ENCODE measurements around the gene SUPT5H.

SUPT5H gene

GRCh38 chr19:39409208-39410016, 36.0 kb upstream of the SUPT5H start:
- peak; percentile 75 for DNase-seq (ENCODE audit: low spot score)

- no peak for DNase-seq (ENCODE audit: low spot score)
Observed at GRCh38 chr19:39410017-39410830, 35.2 kb upstream of the SUPT5H start.

DNA sequence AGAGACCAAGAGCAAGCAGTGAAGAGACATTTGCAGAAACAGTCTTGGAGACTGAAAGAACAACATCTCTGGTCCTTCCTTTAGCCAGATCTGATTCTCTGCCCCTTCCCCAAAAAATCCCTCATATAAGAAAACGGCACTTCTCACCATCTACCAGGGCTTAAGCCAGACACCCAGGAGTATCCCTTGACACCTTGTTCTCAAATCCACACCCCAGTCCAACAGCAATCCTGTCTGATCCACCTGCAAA, 34.6 kb upstream of the SUPT5H start:
- DNase-seq (ENCODE audit: low spot score), result no peak

DNA sequence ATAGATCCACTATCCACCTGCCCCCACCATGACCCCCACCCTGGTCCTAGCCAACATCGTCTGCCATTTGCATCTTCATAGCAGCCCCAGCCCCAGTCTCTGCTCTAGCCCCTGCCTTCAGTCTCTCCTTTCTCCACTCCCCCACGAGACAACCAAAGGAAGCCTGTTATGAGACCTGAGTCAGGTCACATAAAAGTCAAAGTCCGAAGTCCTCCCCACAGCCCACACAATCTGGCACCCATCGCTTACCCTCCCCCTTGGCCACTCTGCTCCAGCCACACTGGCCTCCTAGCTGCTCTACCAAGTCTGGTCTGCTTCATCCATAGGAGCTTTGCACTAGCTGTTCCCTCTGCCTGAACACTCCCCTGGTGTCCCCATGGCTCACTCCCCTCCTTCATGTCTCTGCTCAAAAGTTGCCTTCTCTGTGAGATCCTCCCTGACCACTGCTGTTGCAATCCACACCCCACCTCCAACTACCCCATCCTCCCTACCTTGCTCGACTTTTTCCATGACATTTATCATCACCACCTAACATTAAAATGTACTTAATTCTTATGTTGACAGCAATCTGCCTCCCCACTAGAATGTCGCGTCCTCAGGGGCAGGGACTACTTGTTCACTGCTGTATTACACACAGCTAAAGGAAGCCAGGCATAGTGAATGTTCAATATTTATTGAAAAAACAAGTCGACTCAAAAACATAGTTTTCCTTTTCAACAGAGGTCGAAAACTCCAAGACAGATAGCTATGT, 34.1 kb upstream of the SUPT5H start:
- no peak for DNase-seq (ENCODE audit: low spot score)

DNA sequence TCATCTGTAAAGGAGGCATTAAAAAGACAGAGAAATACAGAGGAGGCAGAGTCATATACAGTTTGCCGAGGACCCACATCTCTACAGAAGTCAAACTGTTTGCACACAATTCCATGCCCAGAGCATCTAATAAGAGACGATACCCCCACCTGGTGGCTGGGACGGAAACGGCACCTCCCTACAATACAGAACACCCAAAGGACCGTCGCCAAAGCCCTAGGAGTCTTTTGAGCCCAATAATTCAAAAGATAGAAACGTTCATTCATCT, 33.6 kb upstream of the SUPT5H start:
- DNase-seq (ENCODE audit: low spot score), result peak; percentile 93

GRCh38 chr19:39412100-39412866, 33.1 kb upstream of the SUPT5H start, which contains the start of gene PLEKHG2:
TSS of gene PLEKHG2 (plus strand) at chr19:39412669. CDS start at chr19:39414087, 1,418 bp downstream.
- peak; percentile 100 for DNase-seq (ENCODE audit: low spot score)

DNA sequence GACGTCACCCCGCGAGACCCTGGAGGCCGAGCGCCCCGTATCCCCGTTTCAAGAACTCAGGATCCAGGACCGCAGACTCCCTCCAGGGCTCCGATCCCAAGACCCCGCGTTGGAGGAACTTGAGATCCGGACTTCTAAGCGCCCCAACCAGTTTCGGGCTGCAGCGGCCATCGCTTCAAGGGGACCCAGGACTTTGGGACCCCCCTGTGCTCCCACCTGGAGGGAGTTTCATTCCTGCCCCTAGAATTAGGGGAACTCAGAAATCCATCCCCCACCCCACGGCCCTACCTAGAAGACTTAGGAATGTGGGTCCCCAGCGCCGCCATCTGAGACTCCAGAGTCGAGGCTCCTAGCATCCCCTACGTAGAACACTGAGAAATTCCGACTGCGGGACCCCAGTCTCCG, 32.5 kb upstream of the SUPT5H start:
- DNase-seq (ENCODE audit: low spot score), result no peak

DNA sequence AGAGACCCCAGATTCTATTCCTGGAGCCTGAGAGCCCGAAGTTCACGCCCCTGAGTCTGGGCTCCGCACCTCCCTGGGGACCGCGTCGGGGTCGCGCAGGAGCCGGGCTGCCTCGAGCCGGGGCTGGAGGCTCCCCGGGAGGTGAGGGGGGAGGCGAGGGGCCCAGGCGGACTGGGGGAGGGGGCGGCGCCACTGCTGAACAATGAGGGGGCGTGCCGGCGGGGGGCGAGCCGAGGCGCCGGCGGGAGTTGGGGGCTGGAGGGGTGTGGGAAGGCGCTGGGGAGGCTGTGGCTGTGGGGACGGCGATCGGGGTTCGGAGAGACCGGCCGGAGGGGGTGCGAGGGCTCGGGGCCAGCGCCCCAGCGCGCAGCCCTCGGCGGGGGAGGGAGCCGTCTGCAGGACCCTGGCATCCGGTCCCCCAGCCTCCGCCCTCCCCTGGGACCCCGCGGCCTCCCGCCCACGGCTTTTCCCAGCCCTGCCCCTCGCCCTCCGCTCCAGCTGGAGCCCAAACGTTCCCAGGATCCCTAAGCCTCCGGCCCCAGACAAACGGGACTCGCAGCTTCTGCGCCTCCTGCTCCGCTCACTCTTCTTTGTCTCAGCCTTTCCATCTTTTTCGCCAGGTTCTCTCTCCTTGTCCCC, 32.0 kb upstream of the SUPT5H start:
- DNase-seq (ENCODE audit: low spot score), result no peak

- no peak for DNase-seq (ENCODE audit: low spot score)
Observed at GRCh38 chr19:39413911-39414608, 31.3 kb upstream of the SUPT5H start.

DNA sequence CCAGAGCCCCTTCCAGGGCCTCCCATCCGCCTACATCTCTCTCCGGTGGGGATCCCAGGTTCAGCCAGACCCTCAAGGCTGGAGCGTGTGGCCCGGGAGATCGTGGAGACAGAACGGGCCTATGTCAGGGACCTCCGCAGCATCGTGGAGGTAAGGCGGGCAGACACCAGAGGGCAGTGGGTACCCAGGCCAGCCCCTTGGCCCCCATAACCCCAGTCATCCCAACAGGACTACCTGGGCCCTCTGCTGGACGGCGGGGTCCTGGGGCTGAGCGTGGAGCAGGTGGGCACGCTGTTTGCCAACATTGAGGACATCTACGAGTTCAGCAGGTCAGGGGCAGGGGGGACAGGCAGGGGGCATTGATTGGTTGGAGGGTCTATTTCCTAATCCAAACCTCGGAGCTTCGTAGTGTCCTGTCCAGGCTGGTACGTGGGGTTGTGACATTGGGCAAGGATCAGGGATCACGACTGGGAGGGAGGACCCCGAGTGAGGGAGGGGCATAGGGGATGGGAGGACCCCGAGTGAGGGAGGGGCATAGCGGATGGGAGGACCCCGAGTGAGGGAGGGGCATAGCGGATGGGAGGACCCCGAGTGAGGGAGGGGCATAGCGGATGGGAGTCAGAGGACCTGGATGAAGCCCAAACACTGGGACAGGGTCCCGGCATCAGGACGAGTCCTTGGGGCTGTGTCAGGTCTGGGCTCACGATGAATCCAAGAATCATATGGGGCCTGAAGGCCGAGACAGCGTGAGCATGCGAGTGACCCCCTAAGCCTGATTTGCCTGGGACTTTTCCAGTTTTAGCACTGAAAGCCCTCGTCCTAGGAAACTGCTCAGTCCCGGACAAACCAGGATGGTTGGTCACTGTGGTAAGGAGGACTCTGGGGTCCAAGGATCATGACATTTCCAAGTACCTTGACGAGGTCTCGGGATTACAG, 30.0 kb upstream of the SUPT5H start:
- DNase-seq (ENCODE audit: low spot score), result no peak

DNA sequence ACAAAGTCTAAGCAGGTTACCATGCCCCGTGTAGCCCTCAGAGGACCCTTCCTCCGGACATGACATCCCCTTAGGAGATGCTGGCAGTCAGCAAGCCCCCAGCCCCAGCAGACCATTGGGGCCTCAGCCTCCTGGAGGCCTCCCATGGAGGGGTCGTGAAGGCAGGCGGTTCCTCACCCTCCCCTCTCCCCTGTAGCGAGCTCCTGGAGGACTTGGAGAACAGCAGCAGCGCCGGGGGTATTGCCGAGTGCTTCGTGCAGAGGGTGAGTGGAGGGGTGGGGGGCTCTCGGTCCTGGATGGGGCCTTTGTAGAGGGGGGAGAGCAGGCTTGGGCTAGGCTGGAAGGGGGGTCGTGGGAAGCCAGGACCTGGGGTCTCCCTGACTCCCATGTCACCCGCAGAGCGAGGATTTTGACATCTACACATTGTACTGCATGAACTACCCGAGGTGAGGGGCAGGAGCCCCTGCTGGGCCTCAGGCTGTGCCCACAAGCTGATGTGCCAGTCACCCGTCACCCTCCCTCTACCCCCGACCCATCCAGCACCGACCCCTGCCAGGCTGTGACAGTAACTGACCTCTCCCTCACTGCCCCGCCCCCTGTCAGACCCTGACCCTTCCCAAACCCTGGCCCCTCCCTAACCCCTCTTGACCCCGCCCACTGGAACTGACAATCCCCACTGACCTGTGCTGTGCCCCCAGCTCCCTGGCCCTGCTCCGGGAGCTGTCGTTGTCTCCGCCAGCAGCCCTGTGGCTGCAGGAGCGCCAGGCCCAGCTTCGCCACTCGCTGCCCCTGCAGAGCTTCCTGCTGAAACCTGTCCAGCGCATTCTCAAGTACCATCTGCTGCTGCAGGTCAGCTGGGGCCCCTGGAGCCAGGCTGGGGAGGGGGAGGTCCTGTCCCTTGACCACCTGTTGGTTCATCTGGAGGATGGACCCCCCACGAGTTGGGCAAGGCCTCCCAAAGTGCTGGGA, 28.9 kb upstream of the SUPT5H start:
- no peak for DNase-seq (ENCODE audit: low spot score)

- no peak for DNase-seq (ENCODE audit: low spot score)
Observed at GRCh38 chr19:39417463-39418181, 27.8 kb upstream of the SUPT5H start.

GRCh38 chr19:39419003-39419402, 26.4 kb upstream of the SUPT5H start:
- no peak for DNase-seq (ENCODE audit: low spot score)

- DNase-seq (ENCODE audit: low spot score), result no peak
Observed at GRCh38 chr19:39420769-39421168, 24.6 kb upstream of the SUPT5H start.

DNA sequence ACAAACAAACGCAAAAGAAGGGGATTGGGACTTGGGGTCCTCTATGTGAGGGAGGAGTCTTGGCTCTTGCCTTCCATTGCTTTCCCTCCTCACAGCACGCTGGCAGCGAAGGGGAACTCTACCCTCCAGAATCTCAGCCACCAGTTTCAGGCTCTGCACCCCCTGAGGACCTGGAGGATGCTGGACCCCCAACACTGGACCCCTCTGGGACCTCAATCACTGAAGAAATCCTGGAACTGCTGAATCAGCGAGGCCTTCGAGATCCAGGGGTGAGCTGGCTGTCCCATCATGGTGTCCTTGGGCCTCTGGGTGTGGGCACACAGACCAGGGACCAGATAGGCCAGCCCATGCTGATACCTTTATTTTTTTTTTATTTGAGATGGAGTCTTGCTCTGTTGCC, 23.4 kb upstream of the SUPT5H start:
- no peak for DNase-seq (ENCODE audit: low spot score)

DNA sequence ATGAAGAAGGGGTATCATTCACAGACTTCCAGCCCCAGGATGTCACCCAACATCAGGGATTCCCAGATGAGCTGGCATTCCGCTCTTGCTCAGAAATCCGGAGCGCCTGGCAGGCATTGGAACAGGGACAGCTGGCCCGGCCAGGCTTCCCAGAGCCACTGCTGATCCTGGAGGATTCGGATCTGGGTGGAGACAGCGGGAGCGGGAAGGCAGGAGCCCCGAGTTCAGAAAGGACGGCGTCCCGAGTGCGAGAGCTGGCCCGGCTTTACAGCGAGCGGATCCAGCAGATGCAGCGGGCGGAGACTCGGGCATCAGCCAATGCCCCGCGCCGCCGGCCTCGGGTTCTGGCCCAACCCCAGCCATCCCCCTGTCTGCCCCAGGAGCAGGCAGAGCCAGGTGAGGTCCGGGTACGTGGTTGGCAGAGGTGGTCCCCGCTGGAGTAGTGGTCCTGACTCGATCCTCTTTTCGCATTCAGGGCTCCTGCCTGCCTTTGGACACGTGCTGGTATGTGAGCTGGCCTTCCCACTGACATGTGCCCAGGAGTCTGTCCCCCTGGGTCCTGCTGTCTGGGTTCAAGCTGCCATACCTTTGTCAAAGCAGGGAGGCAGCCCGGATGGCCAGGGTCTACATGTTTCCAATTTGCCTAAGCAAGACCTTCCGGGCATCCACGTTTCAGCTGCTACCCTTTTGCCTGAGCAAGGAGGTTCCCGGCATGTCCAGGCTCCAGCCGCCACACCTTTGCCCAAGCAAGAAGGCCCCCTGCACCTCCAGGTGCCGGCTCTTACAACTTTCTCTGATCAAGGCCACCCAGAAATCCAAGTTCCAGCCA, 21.9 kb upstream of the SUPT5H start:
- DNase-seq (ENCODE audit: low spot score), result no peak

DNA sequence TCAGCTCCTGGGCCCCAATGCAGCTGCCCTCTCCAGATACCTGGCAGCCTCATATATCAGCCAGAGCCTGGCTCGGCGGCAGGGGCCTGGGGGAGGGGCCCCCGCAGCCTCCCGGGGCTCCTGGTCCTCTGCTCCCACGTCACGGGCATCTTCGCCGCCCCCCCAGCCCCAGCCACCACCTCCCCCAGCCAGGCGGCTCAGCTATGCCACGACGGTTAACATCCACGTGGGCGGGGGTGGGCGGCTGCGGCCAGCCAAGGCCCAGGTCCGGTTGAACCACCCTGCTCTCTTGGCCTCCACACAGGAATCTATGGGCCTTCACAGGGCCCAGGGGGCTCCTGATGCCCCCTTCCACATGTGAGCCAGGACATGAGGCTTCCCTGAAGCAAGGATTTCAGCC, 20.4 kb upstream of the SUPT5H start:
- DNase-seq (ENCODE audit: low spot score), result no peak

Measured in cerebellar cortex (tissue), 1 donor.